HepG2 (cell line): ENCODE measurements around the gene SMOC1. TPM values are rescaled to one million over a fixed set of nuclear protein-coding genes. Genes with fewer than 3 reads are reported as not detected.
A peak's percentile ranks its signal among the peaks of the same experiment; 100 is the strongest.

Experiments
- ATAC-seq: fragments of 200-7000 bp; cut with Tn5 transposase; 3 replicates; pipeline ENCODE4 v1.9.1; 2020; ENCODE audit warnings: mild to moderate bottlenecking, moderate library complexity
- BruUV-seq: library from RNA; stranded (reverse); fragments of 400-500 nt; replicated peaks from 2 replicates; lab custom pipeline; 2021; lab: Mats Ljungman, UMichigan
- CTCF ChIA-PET: fragments of 300-600 bp; formaldehyde crosslinking; extraction: SDS; loops from one replicate; lab custom pipeline; 2021; ENCODE audit warnings: low total read pairs, inconsistent platforms, low intra/inter-chr PET ratio; lab: Yijun Ruan, JAX
- POLR2A ChIA-PET: fragments of 350-600 bp; sonication (Branson Sonifier 250); formaldehyde crosslinking; loops from one replicate; lab custom pipeline; 2020; ENCODE audit warnings: antibody characterized with exemption, inconsistent platforms; lab: Yijun Ruan, JAX
- DNase-seq: peaks from one replicate; pipeline ENCODE4 v3.0.0-alpha.2; 2015; ENCODE audit warnings: low spot score
- FAIRE-seq: peaks from 3 replicates; lab custom pipeline; 2011; peaks lifted over from hg19 to GRCh38; lab: Jason Lieb, UNC
- H2AFZ ChIP-seq: one replicate; pipeline ENCODE4 v1.6.1; 2011; ENCODE audit warnings: low read length, inconsistent platforms
- H3K27ac ChIP-seq: fragments of 300-600 bp; 3 replicates; pipeline ENCODE4 v1.8.0; 2011; ENCODE audit warnings: mixed run types, mild to moderate bottlenecking, mixed read lengths, low read length, inconsistent platforms; ENCODE audit not compliant: insufficient read depth; ENCODE audit errors: extremely low read length
- H3K27me3 ChIP-seq, 2 experiments: fragments of 200-600 bp in 1 of 2; 2 replicates in 1 of 2; 3 replicates in 1 of 2; pipeline versions ENCODE4 v1.6.0 to v1.8.0; 2011; ENCODE audit warnings: low read length in 2 of 2, mild to moderate bottlenecking in 2 of 2, moderate library complexity in 2 of 2, inconsistent platforms in 1 of 2; ENCODE audit not compliant: insufficient read depth in 2 of 2, control insufficient read depth in 1 of 2
- H3K36me3 ChIP-seq, 2 experiments: fragments of 200-600 bp in 1 of 2; replicated peaks in 1 of 2; 2 replicates in 1 of 2; 3 replicates in 1 of 2; pipeline versions ENCODE4 v1.5.1 to v1.8.0; 2011; ENCODE audit warnings: low read length in 2 of 2, inconsistent platforms in 1 of 2; ENCODE audit not compliant: insufficient read depth in 2 of 2, control insufficient read depth in 1 of 2
- H3K4me1 ChIP-seq: 2 replicates; pipeline ENCODE4 v1.5.1; 2012; ENCODE audit warnings: low read length, inconsistent platforms; ENCODE audit not compliant: insufficient read depth
- H3K4me2 ChIP-seq: 2 replicates; pipeline ENCODE4 v1.6.0; 2011; ENCODE audit warnings: low read depth, low read length, inconsistent platforms
- H3K4me3 ChIP-seq, 3 experiments: fragments of 200-600 bp in 1 of 3; sonication (generic), shearing (Covaris generic) in 1 of 3; replicated peaks in 1 of 3; 2 replicates each; pipeline ENCODE4 v1.5.1; 2011 to 2016; ENCODE audit warnings: low read length in 3 of 3, inconsistent platforms in 2 of 3, low read depth in 2 of 3, mild to moderate bottlenecking in 2 of 3, control low read depth in 1 of 3, mixed read lengths in 1 of 3; ENCODE audit not compliant: insufficient read depth in 1 of 3
- H3K79me2 ChIP-seq: one replicate; pipeline ENCODE4 v1.6.1; 2011; ENCODE audit warnings: low read length, inconsistent platforms; ENCODE audit not compliant: insufficient read depth
- H3K9ac ChIP-seq: 2 replicates; pipeline ENCODE4 v1.6.0; 2011; ENCODE audit warnings: mild to moderate bottlenecking, low read depth, low read length, inconsistent platforms; ENCODE audit not compliant: insufficient read depth
- H3K9me3 ChIP-seq: 2 replicates; pipeline ENCODE4 v1.5.1; 2012; ENCODE audit warnings: mild to moderate bottlenecking, low read length
- H4K20me1 ChIP-seq: 2 replicates; pipeline ENCODE4 v1.6.0; 2011; ENCODE audit warnings: inconsistent platforms, mild to moderate bottlenecking, low read length, moderate library complexity; ENCODE audit not compliant: insufficient read depth
- ARID5B ChIP-seq: IDR thresholded peaks from 2 replicates; pipeline ENCODE4 v1.4.0; 2020; ENCODE audit warnings: mild to moderate bottlenecking, missing genetic modification reagents
- CREM ChIP-seq, 2 experiments: sonication (generic) in 1 of 2; formaldehyde crosslinking in 1 of 2; IDR thresholded peaks; 2 replicates each; pipeline versions ENCODE4 v1.4.0 to v1.6.1; 2016 to 2020; ENCODE audit warnings: antibody characterized with exemption in 1 of 2, mild to moderate bottlenecking in 1 of 2, missing genetic modification reagents in 1 of 2
- DPF2 ChIP-seq: sonication (generic); formaldehyde crosslinking; IDR thresholded peaks from 2 replicates; pipeline ENCODE4 v1.4.0; 2020; ENCODE audit warnings: mild to moderate bottlenecking, low read depth, missing genetic modification reagents, borderline replicate concordance
- ETV5 ChIP-seq: IDR thresholded peaks from 2 replicates; pipeline ENCODE4 v1.6.1; 2018; ENCODE audit warnings: missing biosample characterization, missing genetic modification reagents, inconsistent platforms, borderline replicate concordance
- IKZF4 ChIP-seq: sonication (generic); formaldehyde crosslinking; IDR thresholded peaks from 2 replicates; pipeline ENCODE4 v1.5.1; 2020; ENCODE audit warnings: borderline replicate concordance, mild to moderate bottlenecking, low read depth, missing genetic modification reagents; ENCODE audit errors: not compliant biosample characterization
- KDM1A ChIP-seq: IDR thresholded peaks from 2 replicates; pipeline ENCODE4 v1.6.1; 2016; ENCODE audit warnings: missing compliant biosample characterization
- SMAD1 ChIP-seq: sonication (generic); formaldehyde crosslinking; IDR thresholded peaks from 2 replicates; pipeline ENCODE4 v1.4.0; 2020; ENCODE audit warnings: missing genetic modification reagents, low read depth, mild to moderate bottlenecking, borderline replicate concordance
- SOX6 ChIP-seq, 2 experiments: fragments of 450-650 bp in 1 of 2; sonication (generic) in 1 of 2; formaldehyde crosslinking in 1 of 2; IDR thresholded peaks; 2 replicates each; pipeline versions ENCODE4 v1.4.0 to v1.6.1; 2017 to 2020; ENCODE audit warnings: antibody characterized with exemption in 1 of 2, mild to moderate bottlenecking in 1 of 2, missing genetic modification reagents in 1 of 2
- ZNF234 ChIP-seq: sonication (generic); formaldehyde crosslinking; conservative IDR thresholded peaks from 2 replicates; pipeline ENCODE4 v1.5.1; 2020; ENCODE audit warnings: mild to moderate bottlenecking, missing genetic modification reagents
- ZNF296 ChIP-seq: sonication (generic); formaldehyde crosslinking; conservative IDR thresholded peaks from 2 replicates; pipeline ENCODE4 v1.5.0; 2020; ENCODE audit warnings: mild to moderate bottlenecking, missing genetic modification reagents
- ZNF549 ChIP-seq: sonication (generic); formaldehyde crosslinking; IDR thresholded peaks from 2 replicates; pipeline ENCODE4 v1.5.0; 2020; ENCODE audit warnings: missing genetic modification reagents
- WGBS: methylation state at CpG from one replicate; pipeline ENCODE4 v1.1.6; 2017; ENCODE audit warnings: low lambda C conversion rate; 5-methylcytosine and 5-hydroxymethylcytosine counted together
- in situ Hi-C: cut with HindIII; loops from 2 replicates; pipeline ENCODE4 v1.10.0; 2017; ENCODE audit warnings: low pct_unique_long_range_greater_than_20kb; ENCODE audit not compliant: extremely low pct_ligation_motif_present
- intact Hi-C: fragments of 100-400 bp; cut with micrococcal nuclease; formaldehyde crosslinking; loops from one replicate; pipeline ENCODE4 v1.10.0; 2022; ENCODE audit not compliant: unreplicated experiment
- polyA plus RNA-seq, 8 experiments: library from polyadenylated mRNA; depleted of rRNA in 3 of 8; stranded (reverse) in 7 of 8; unstranded in 1 of 8; fragments of >200 nt; fragmentation: Illumina TruSeq in 4 of 8; extraction: Trizol in 4 of 8; gene quantifications; 2 replicates each; pipeline versions ENCODE4 v1.2.1 to v1.2.3, GENCODE V29; 2011 to 2016; ENCODE audit warnings: low read depth in 4 of 8, missing spikeins in 1 of 8, mixed read lengths in 1 of 8; ENCODE audit not compliant: insufficient read depth in 1 of 8
- total RNA-seq, 5 experiments: library from RNA; depleted of rRNA; stranded (reverse); fragments of >200 nt; fragmentation: Illumina TruSeq; extraction: Trizol; gene quantifications; 2 replicates each; pipeline ENCODE4 v1.2.3, GENCODE V29; 2016; ENCODE audit warnings: low read depth in 1 of 5

Gene SMOC1
- total and polyA plus RNA-seq, 2 of the 13 experiments (the other 11 are each of a cell fraction or from before 2014, with no cell fraction given), result 17.8 to 35.6 TPM

- TF ChIP-seq ARID5B (CRISPR knock-in tag) (peak; percentile 86), SOX6 (IDR thresholded peaks at IDR 0.05) (no peak), SOX6 (CRISPR knock-in tag; IDR thresholded peaks at IDR 0.05) (peak; percentile 93)
These were observed 168.5 kb downstream of the SMOC1 start (continued) for GRCh38 chr14:70047598-70048312.

- no peak for DNase-seq
- Histone ChIP-seq H3K4me3 (no peak overlapping the region), H3K4me2 (peak overlapping the region; percentile 70), H3K27ac (peak overlapping the region; percentile 71), H3K27me3 (no peaks in the 10 kb centered on the region), H4K20me1 (no peaks in the 10 kb centered on the region), H3K9ac (no peak overlapping the region), H3K79me2 (no peaks in the 10 kb centered on the region), H2AFZ (no peak overlapping the region), H3K36me3 (no peaks in the 10 kb centered on the region), H3K9me3 (no peaks in the 10 kb centered on the region), H3K4me1 (peaks cover 74% of the 10 kb centered on the region)
- in situ Hi-C loops, result loop anchor here (5.0 kb wide), 1 partner anchor 269 kb away; no protein-coding TSS in a partner anchor
- no peak for FAIRE-seq
- intact Hi-C loops, result loop anchor here (1.0 to 5.0 kb wide), 2 partner anchors 209 to 270 kb away; no protein-coding TSS in a partner anchor
- ATAC-seq, result no peak
- ChIA-PET POLR2A (interaction anchor here (0.8 to 4.4 kb wide), 12 partner anchors 9 to 240 kb away, joined by 3 to 44 read pairs (median 6); partner anchors contain the start of gene SMOC1), CTCF (interaction anchor here (1.0 to 4.1 kb wide), 2 partner anchors 26 to 270 kb away, joined by 3 to 75 read pairs; no protein-coding TSS in a partner anchor)
- BruUV-seq, result no TSS peak
- WGBS, result 6% methylated on average over 1 of the region's 1 CpG
- TF ChIP-seq CREM (IDR thresholded peaks at IDR 0.05), result peak; percentile 29
- no peak for TF ChIP-seq CREM (CRISPR knock-in tag; IDR thresholded peaks at IDR 0.05)
- TF ChIP-seq KDM1A (CRISPR knock-in tag), result peak; percentile 100
- TF ChIP-seq ZNF549 (CRISPR knock-in tag), result no peak
- TF ChIP-seq SMAD1 (CRISPR knock-in tag), result no peak
- TF ChIP-seq ETV5 (CRISPR knock-in tag), result no peak
- TF ChIP-seq DPF2, result no peak
- TF ChIP-seq ZNF296 (CRISPR knock-in tag), result no peak
- TF ChIP-seq IKZF4 (CRISPR knock-in tag), result no peak
- no peak for TF ChIP-seq ZNF234 (CRISPR knock-in tag)
These were observed 169.1 kb downstream of the SMOC1 start for GRCh38 chr14:70048313-70048654.
